ENCODE measurements around the gene ACTR1B.
"Not testable (repeated sequence)": the region's sequence is repeated elsewhere in the genome, so short reads cannot be mapped to it uniquely, and the experiment has no call there.

Gene ACTR1B

GRCh38 chr2:97663962-97664635, at the start of gene ACTR1B:
Gene ACTR1B, minus strand, starts transcription at chr2:97664044. Its CDS starts 154 bp downstream, at chr2:97663890.
- DNase-seq (ENCODE audit: low read depth): peak; percentile 99
- peak within 1 kb of the TSS; percentile 79 for H3K4me3 ChIP-seq (replicated peaks; ENCODE audit: low read depth, low read length)
- TF ChIP-seq, protein P1, sequence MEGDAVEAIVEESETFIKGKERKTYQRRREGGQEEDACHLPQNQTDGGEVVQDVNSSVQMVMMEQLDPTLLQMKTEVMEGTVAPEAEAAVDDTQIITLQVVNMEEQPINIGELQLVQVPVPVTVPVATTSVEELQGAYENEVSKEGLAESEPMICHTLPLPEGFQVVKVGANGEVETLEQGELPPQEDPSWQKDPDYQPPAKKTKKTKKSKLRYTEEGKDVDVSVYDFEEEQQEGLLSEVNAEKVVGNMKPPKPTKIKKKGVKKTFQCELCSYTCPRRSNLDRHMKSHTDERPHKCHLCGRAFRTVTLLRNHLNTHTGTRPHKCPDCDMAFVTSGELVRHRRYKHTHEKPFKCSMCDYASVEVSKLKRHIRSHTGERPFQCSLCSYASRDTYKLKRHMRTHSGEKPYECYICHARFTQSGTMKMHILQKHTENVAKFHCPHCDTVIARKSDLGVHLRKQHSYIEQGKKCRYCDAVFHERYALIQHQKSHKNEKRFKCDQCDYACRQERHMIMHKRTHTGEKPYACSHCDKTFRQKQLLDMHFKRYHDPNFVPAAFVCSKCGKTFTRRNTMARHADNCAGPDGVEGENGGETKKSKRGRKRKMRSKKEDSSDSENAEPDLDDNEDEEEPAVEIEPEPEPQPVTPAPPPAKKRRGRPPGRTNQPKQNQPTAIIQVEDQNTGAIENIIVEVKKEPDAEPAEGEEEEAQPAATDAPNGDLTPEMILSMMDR (IDR thresholded peaks at IDR 0.05; ENCODE audit: low read length, missing control alignments): peak; percentile 61

DNA sequence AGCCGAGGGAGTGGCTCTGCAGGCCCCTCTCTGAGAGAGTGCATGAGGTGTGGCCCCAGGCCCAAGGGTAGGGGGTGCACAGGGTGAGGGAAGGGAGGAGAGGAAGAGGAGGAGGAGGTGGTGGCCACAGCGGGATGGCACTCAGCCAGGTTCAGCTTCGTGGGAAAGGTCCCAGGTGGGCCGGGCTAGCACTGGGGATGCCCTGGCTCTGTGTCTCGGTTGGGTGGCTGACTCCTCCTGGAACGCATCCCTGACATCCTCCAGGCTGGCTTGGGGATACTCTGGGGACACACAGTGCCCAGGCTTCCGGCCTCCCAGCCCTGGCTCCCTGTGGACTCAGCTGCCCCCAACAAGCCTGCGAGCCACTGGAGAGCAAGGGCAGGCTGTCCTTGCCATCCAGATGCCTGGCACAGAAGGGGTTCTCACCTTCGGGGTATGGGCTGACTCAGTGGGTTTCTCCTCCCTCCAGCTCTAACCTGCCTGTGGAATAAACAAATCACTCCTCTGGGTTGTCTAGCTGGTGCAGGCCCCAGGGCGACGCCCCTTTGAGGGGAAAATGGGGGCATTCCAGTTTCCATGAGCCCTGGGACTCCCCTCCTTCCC, 49.0 kb upstream of the ACTR1B start:
- TF ChIP-seq, protein P1 (IDR thresholded peaks at IDR 0.05; ENCODE audit: low read length, missing control alignments): no peak
- H3K4me3 ChIP-seq (replicated peaks; ENCODE audit: low read depth, low read length): no peak overlapping the region
- no peak for DNase-seq (ENCODE audit: low read depth)

GRCh38 chr2:97712175-97712574, 48.3 kb upstream of the ACTR1B start:
- not testable (repeated sequence) for H3K4me3 ChIP-seq (replicated peaks; ENCODE audit: low read depth, low read length); DNase-seq (ENCODE audit: low read depth)

DNA sequence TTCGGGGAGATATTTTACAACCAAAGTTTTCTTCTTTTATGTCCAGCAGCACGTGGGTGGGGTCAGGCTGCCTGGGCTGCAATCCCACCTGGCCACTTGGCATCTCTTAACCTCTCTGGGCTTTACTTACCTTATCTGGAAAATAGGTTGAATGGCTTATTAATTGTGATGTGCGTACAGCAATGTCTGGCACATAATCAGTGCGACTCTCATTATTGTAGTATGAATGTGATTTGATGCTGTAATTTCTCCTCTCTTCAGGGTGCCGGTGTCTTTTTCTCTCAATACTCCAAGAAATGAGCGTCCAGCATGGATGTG, 47.5 kb upstream of the ACTR1B start:
- TF ChIP-seq, protein P1 (IDR thresholded peaks at IDR 0.05; ENCODE audit: low read length, missing control alignments): no peak
- no peak overlapping the region for H3K4me3 ChIP-seq (replicated peaks; ENCODE audit: low read depth, low read length)
- DNase-seq (ENCODE audit: low read depth): no peak

DNA sequence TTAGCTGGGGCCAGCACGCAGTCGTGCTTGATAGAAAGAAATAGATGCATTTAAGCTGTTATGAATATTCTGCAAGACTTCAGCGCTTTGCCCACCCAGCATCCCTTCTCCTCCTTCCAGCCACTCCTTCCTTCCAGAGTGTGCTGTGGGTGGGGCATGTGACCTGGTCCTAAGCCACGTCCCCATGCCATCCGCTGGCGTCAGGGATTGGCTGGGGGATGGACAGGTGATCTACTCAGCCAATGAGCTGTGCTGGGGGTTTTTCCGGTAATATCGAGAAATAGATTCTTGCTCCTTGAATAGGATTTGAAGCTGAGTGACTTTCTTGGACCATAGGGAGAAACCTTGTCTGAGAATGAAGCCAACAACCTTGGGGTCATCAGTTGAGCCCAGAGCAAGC, 44.8 kb upstream of the ACTR1B start:
- TF ChIP-seq, protein P1 (IDR thresholded peaks at IDR 0.05; ENCODE audit: low read length, missing control alignments): no peak
- no peak overlapping the region for H3K4me3 ChIP-seq (replicated peaks; ENCODE audit: low read depth, low read length)
- DNase-seq (ENCODE audit: low read depth): no peak

GRCh38 chr2:97708048-97708380, 44.2 kb upstream of the ACTR1B start:
- H3K4me3 ChIP-seq (replicated peaks; ENCODE audit: low read depth, low read length): no peak overlapping the region
- TF ChIP-seq, protein P1 (IDR thresholded peaks at IDR 0.05; ENCODE audit: low read length, missing control alignments): no peak
- no peak for DNase-seq (ENCODE audit: low read depth)

DNA sequence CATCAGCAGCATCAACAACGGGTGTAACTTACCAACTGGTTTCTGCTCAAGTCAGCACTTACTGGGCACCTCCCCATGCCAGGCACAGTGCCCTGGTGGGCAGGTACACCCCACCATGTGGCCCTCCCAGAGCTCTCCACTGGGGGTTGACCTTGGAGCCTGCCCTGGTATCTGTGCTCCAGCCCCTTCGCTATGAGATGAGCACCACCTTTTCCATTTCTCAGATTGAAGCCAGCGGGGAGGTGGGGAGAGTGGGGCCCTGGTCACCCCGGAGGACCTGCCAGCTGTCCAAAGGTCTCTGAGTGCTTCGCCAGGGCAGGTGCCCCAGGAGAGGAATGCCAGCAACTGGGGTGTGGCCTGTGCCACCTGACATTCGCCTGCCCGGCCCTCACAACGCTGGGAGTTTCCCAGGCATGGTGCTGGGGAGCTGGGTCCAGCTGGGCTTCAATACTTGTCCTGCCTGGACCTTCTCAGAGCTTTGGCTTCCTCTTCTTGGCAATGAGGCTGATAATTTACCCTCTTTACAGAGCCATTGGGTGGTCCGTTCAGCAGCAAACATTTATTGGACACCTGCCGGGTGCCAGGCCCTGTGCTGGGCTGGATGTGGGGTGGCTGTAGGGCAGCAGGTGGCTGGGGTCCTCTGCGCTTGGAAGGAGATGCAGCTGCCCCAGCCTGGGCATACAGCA, 43.7 kb upstream of the ACTR1B start:
- H3K4me3 ChIP-seq (replicated peaks; ENCODE audit: low read depth, low read length): no peak overlapping the region
- DNase-seq (ENCODE audit: low read depth): no peak
- TF ChIP-seq, protein P1 (IDR thresholded peaks at IDR 0.05; ENCODE audit: low read length, missing control alignments): no peak
